EL (cell line): Measurements from ENCODE around the gene MRPS9.

ENCODE experiments used
- DNase-seq: peaks from one replicate; pipeline ENCODE4 v3.0.0-alpha.2; 2016

MRPS9 gene

DNA sequence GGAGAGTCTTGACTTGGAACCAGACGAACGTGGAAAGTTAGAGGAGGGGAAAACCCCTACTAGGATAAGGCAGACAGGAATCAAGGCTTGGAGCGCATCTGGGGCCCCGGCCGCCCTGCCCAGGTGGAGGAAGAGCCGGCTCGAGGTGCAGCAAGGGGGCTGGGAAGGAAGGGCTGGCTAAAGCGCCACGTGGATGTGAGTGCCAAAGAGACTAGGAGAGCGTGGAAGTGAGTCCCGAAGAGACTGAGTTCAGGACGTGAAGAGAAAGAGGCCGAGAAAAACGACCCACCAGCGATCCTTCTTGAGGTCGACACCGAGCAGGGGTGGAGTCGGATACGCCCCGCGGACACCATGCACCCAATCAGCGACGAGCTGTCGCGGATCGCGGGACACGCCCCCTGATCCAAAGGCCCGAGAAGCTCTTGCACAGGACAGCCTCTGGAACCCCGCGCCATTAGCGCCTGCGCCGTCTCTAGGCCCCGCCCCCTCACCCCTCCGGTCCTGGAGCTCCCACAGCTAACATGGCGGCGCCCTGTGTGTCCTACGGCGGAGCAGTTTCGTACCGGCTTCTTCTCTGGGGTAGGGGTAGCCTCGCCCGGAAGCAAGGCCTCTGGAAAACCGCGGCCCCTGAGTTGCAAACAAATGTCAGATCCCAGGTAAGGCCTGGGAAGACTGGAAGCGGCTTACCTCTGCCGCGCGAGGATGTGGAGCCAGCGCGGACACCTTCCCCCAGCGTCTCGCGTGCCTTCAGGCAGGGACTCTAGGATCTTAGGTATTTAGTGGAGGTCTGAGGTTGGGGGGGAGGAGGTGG, at the start of gene MRPS9:
TSS of gene MRPS9 (plus strand) at position 498 of the 811 bp plus-strand sequence. CDS start at position 522, 24 bp downstream.
- DNase-seq, result peak; percentile 97

DNA sequence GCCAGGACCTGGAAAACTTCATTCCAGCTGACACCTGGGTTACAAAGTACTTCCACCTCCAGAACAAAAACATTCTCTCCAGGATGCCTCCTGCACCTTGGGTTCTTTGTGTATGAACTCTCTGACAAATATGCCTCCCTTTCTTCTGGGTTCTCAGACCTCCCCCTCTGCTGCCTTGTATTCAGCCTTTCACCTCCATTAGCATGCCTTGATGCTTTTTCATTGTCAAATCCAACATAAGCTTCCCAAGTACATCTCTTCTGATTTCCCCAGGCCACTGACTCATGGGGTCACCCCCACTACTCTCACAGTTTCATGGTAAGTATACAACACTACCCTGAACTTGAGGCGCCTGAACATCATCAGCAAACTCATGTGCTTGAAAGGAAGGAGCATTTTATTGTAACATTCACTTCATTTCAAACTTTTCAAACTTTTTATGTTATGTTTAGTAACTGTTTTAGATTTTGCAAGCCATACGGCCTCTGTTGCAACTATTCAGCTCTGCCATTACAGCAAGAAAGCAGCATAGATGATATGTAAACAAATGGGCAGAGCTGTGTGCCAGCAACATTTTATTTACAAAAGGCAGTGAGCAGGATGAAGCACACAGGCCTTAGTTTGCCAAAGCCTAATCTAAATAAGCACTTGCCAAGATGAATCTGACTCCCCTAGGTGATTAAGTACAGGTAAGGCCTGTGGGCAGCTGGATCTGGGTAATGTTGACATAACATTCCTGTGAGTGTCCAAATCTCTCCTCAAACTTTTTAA, 32.5 kb upstream of the MRPS9 start:
- DNase-seq, result no peak

DNA sequence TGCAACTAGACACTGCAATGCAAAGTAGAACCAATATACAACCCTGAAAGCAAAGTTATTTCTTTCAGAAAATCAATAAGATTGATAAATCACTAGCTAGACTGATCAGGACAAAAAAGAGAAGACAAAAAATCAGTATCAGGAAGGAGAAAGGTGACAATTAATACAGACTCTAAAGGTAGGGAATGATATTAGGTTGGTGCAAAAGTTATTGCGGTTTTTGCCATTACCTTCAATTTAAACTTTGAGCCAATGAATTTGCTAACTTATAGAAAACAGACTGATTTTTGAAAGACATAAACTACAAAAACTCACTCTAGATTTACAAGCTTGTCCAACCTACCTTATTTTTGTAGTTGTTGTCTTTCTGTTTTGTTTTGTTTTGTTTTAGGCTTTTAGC, 30.5 kb upstream of the MRPS9 start:
- no peak for DNase-seq

GRCh38 chr2:105032476-105032875, 5.4 kb upstream of the MRPS9 start:
- no peak for DNase-seq

DNA sequence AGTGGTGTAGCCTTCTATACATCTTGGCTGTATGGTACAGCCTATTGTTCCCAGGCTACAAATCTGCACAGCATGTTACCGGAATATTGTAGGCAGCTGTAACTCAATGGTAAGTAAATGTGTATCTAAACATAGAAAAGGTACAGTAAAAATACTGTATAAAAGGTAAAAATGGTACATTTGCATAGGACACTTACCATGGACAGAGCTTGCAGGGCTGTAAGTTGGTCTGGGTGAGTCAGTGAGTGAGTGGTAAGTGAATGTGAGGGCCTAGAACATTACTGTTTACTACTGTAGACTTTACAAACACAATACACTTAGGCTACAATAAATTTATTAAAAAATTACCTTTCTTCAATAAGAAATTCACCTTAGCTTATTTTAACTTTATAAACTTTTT, 3.7 kb upstream of the MRPS9 start:
- no peak for DNase-seq

DNA sequence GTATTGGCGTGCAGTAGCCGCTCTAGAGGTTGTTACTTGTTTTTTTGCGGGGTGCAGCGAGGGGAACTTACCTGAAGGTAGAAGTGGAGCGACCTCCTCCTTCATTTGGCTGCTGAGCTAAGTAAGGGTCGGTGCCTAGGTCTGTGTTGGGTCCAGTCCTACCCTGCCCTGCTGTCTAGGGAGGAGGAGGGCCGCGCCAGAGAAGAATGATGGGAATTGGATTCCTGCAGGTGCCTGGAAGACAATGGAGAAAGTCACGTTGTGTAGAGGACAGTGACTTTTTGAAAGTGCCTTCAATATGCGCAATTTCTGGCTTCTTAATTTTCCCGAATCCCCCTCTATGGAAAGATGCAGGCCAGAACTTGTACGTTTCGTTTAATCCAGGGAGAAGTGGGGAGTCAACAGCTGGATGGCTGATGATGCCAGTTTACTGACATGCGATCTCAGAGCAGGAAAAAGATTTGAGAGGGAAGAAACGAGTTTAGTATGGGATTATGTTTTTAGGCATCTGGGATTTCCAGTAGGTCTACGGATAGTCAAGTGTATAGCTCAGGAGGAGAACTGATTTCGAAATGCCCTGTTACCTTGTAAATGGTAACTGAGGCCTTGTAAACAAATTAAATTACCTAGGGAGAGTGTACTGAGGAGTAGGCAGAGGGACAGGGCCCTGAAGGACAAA, 653 bp downstream of the MRPS9 start:
- peak; percentile 17 for DNase-seq

GRCh38 chr2:105039559-105039958, 1.7 kb downstream of the MRPS9 start:
- DNase-seq, result no peak

DNA sequence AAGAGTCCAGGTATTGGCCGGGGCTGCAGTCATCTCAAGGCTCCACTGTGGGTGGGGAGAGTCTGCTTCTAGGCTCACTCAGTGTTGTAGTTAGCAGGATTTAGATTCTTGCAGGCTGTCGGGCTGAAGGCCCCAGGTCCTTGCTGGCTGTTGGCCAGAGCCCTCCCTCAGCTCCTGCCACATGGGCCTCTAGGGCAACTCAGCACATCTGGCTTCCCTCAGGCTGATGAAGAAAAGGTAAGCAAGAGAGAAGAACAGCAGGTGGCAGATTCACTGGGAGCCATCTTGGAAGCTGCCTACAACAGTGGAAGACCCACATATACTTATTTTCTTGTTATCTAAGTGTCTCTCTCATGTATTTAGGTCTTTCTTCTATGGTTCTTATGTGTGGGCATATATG, 4.3 kb downstream of the MRPS9 start:
- no peak for DNase-seq

GRCh38 chr2:105052773-105053172, 14.9 kb downstream of the MRPS9 start:
- no peak for DNase-seq

DNA sequence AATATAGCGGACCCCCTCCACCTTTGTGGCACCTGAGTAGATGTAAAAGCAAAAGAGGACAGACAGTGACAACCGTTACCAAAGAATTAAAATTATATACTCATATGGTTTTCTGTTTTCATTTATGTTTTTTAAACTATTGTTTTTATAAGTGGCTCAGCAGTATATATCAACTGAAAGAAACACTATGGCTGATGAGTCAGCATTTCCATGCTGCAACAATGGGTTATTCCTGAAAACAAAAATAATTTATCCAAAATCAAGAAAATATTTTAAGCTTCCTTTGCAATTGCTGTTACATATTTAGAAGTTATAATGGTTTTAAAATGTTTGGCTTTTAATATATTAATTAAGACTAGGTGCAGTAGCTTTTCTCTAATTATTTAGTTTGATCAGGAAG, 17.7 kb downstream of the MRPS9 start:
- DNase-seq, result no peak

- no peak for DNase-seq
Measured at GRCh38 chr2:105056245-105056644, 18.4 kb downstream of the MRPS9 start.

- DNase-seq, result no peak
Measured at GRCh38 chr2:105057005-105057404, 19.1 kb downstream of the MRPS9 start.

DNA sequence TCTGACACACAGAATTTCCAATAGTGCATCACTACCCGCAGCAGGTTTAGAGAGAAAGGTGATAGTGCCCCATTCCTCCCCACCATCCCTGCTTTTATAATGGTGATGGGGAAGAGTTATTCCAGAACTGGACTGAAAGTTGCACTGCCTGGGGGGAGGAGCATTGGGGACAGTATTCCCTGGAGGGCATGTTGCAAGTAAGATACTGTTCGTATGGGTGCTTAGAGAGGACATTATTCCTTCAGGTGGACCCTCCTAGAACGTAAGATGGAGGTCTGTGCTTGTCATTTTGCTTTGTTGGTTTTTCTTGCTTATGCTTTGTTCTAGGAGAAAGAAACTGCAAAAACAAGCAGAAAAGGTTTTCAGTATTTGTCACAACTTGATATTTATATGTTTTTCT, 23.7 kb downstream of the MRPS9 start:
- DNase-seq, result no peak

GRCh38 chr2:105062158-105062557, 24.3 kb downstream of the MRPS9 start:
- DNase-seq, result no peak

GRCh38 chr2:105068387-105068786, 30.5 kb downstream of the MRPS9 start:
- no peak for DNase-seq

- no peak for DNase-seq
Measured at GRCh38 chr2:105068875-105069274, 31.0 kb downstream of the MRPS9 start.

GRCh38 chr2:105070010-105070865, 32.4 kb downstream of the MRPS9 start:
- DNase-seq, result no peak

GRCh38 chr2:105071379-105071778, 33.5 kb downstream of the MRPS9 start:
- no peak for DNase-seq

- DNase-seq, result no peak
Measured at GRCh38 chr2:105072039-105072438, 34.2 kb downstream of the MRPS9 start.

DNA sequence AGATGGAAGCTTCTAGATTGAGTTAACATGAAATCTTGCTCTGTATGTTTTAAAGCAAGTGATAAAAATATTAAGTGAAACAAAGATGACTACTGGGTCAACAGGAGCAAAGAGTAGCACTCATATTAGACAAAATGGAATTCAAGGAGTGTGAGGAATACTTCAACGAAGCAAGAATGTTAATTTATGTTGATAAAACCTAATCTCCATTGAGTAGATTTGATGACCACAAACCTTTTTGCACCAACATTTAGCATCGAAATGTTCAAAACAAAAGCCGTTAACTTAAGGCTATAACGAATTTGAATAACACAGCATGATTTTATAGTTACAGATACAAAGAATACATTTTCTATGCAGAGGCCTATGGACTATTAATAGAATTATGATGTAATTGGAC, 35.7 kb downstream of the MRPS9 start:
- no peak for DNase-seq

DNA sequence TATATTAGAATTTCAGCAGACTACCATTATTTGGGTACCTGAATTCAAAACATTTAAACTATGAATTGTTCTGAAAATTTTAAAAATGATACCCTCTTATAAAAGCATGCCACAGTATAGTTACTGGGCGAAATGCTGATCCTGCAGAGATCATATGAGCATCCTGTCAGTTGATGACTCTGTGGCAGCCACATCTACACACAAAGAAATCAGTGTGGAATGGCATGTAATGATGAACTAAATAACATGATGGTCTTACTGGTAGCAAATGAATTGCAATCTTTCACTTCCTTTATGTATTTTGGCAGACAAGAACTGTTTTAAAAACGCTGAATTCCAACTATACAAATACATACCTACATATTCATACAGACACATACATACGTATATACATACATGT, 38.3 kb downstream of the MRPS9 start:
- no peak for DNase-seq

- DNase-seq, result peak; percentile 32
Measured at GRCh38 chr2:105078906-105079495, 41.1 kb downstream of the MRPS9 start.
